Measurements from ENCODE around the gene LPAR3. TPM values are rescaled to one million over a fixed set of nuclear protein-coding genes. Genes with fewer than 3 reads are reported as not detected.

LPAR3 gene
- total RNA-seq, 1 donor from 2014 or later = under 0.01 TPM

GRCh38 chr1:84830136-84830535 lies 62.9 kb downstream of the LPAR3 start:
- no peak for DNase-seq (ENCODE audit: low read depth in 2 of 2)

- no peak for DNase-seq (ENCODE audit: low read depth in 2 of 2)
These were observed 65.0 kb downstream of the LPAR3 start for GRCh38 chr1:84827976-84828375.

GRCh38 chr1:84827555-84827954 lies 65.5 kb downstream of the LPAR3 start:
- DNase-seq (ENCODE audit: low read depth in 2 of 2) = no peak

- no peak for DNase-seq (ENCODE audit: low read depth in 2 of 2)
These were observed 67.8 kb downstream of the LPAR3 start for GRCh38 chr1:84825161-84825560.

- DNase-seq (ENCODE audit: low read depth in 2 of 2) = no peak
These were observed 69.0 kb downstream of the LPAR3 start for GRCh38 chr1:84823991-84824390.

- no peak for DNase-seq (ENCODE audit: low read depth in 2 of 2)
These were observed 69.5 kb downstream of the LPAR3 start for GRCh38 chr1:84823511-84823910.

- no peak for DNase-seq (ENCODE audit: low read depth in 2 of 2)
These were observed 82.7 kb downstream of the LPAR3 start for GRCh38 chr1:84810343-84810742.

GRCh38 chr1:84809023-84809422 lies 84.0 kb downstream of the LPAR3 start:
- DNase-seq (ENCODE audit: low read depth in 2 of 2) = no peak

- DNase-seq (ENCODE audit: low read depth in 2 of 2) = no peak
These were observed 89.4 kb downstream of the LPAR3 start for GRCh38 chr1:84803604-84804003.

- no peak for DNase-seq (ENCODE audit: low read depth in 2 of 2)
These were observed 90.3 kb downstream of the LPAR3 start for GRCh38 chr1:84802567-84803232.

GRCh38 chr1:84800090-84801073 lies 92.6 kb downstream of the LPAR3 start:
- DNase-seq (ENCODE audit: low read depth in 2 of 2) = no peak

- no peak for DNase-seq (ENCODE audit: low read depth in 2 of 2)
These were observed 95.4 kb downstream of the LPAR3 start for GRCh38 chr1:84797603-84798002.

- DNase-seq (ENCODE audit: low read depth in 2 of 2) = no peak
These were observed 96.9 kb downstream of the LPAR3 start for GRCh38 chr1:84795966-84796600.

- no peak for DNase-seq (ENCODE audit: low read depth in 2 of 2)
These were observed 97.8 kb downstream of the LPAR3 start for GRCh38 chr1:84795213-84795612.

- no peak for DNase-seq (ENCODE audit: low read depth in 2 of 2)
These were observed 100.6 kb downstream of the LPAR3 start for GRCh38 chr1:84792421-84792820.

GRCh38 chr1:84789014-84789413 lies 104.0 kb downstream of the LPAR3 start:
- no peak for DNase-seq (ENCODE audit: low read depth in 2 of 2)

- no peak for DNase-seq (ENCODE audit: low read depth in 2 of 2)
These were observed 107.6 kb downstream of the LPAR3 start for GRCh38 chr1:84785271-84786036.

- no peak for DNase-seq (ENCODE audit: low read depth in 2 of 2)
These were observed 110.1 kb downstream of the LPAR3 start for GRCh38 chr1:84782881-84783280.

GRCh38 chr1:84781946-84782771 lies 110.8 kb downstream of the LPAR3 start:
- peak; percentile 11 to 56 for DNase-seq (ENCODE audit: low read depth in 2 of 2)

- no peak for DNase-seq (ENCODE audit: low read depth in 2 of 2)
These were observed 112.8 kb downstream of the LPAR3 start for GRCh38 chr1:84780000-84780716.
